Skin epidermis (tissue), 12 donors: ENCODE measurements around the gene AHCY.
A peak's percentile ranks its signal among the peaks of the same experiment; 100 is the strongest.
"Not testable (repeated sequence)": the region's sequence is repeated elsewhere in the genome, so short reads cannot be mapped to it uniquely, and the experiment has no call there.

ENCODE experiments used
- H3K27ac ChIP-seq, 21 experiments: fragments of 200-600 bp; sonication (generic) in 11 of 21; one replicate each; pipeline ENCODE4 v1.5.0; 2020; ENCODE audit warnings: mild to moderate bottlenecking in 3 of 21, inconsistent platforms in 2 of 21, moderate library complexity in 2 of 21
- H3K4me3 ChIP-seq, 7 experiments: fragments of 200-600 bp; sonication (generic) in 2 of 7; one replicate each; pipeline ENCODE4 v1.5.0; 2020; ENCODE audit warnings: inconsistent platforms in 2 of 7, mild to moderate bottlenecking in 2 of 7, moderate library complexity in 1 of 7

Gene AHCY

GRCh38 chr20:34263468-34263867 lies 39.7 kb downstream of the AHCY start:
- not testable (repeated sequence) for H3K4me3 ChIP-seq, H3K27ac ChIP-seq

- H3K27ac ChIP-seq = peak overlapping the region in 13 of 21 experiments; percentile 8 to 72 (median 51)
- no peak overlapping the region for H3K4me3 ChIP-seq
Measured at GRCh38 chr20:34262488-34263288, 40.5 kb downstream of the AHCY start.

- Histone ChIP-seq H3K27ac (no peak overlapping the region), H3K4me3 (no peak overlapping the region)
Measured at GRCh38 chr20:34260208-34260942, 42.8 kb downstream of the AHCY start.

GRCh38 chr20:34256629-34257124 lies 46.5 kb downstream of the AHCY start:
- Histone ChIP-seq H3K4me3 (no peak overlapping the region), H3K27ac (no peak overlapping the region)

GRCh38 chr20:34254979-34255378 lies 48.2 kb downstream of the AHCY start:
- no peak overlapping the region for H3K27ac ChIP-seq
- H3K4me3 ChIP-seq = no peak overlapping the region

- H3K4me3 ChIP-seq, H3K27ac ChIP-seq: not testable (repeated sequence)
Measured at GRCh38 chr20:34252431-34253086, 50.6 kb downstream of the AHCY start.

- Histone ChIP-seq H3K27ac (no peak overlapping the region), H3K4me3 (no peak overlapping the region)
Measured at GRCh38 chr20:34251619-34252018, 51.5 kb downstream of the AHCY start.

GRCh38 chr20:34250005-34250404 lies 53.1 kb downstream of the AHCY start:
- Histone ChIP-seq H3K4me3 (no peak overlapping the region), H3K27ac (no peak overlapping the region)

GRCh38 chr20:34249291-34249690 lies 53.9 kb downstream of the AHCY start:
- H3K4me3 ChIP-seq = no peak overlapping the region
- peak overlapping the region in 2 of 21 experiments; percentile 17 to 34 for H3K27ac ChIP-seq

- Histone ChIP-seq H3K27ac (no peak overlapping the region), H3K4me3 (no peak overlapping the region)
Measured at GRCh38 chr20:34246126-34246626, 57.0 kb downstream of the AHCY start.

- Histone ChIP-seq H3K4me3 (no peak overlapping the region), H3K27ac (no peak overlapping the region)
Measured at GRCh38 chr20:34243377-34243776, 59.8 kb downstream of the AHCY start.

GRCh38 chr20:34242879-34243278 lies 60.3 kb downstream of the AHCY start:
- Histone ChIP-seq H3K4me3 (no peak overlapping the region), H3K27ac (no peak overlapping the region)

GRCh38 chr20:34242015-34242414 lies 61.1 kb downstream of the AHCY start:
- not testable (repeated sequence) for H3K27ac ChIP-seq, H3K4me3 ChIP-seq

GRCh38 chr20:34240693-34241615 lies 62.2 kb downstream of the AHCY start, which contains the start of gene ASIP:
ASIP (plus strand) TSS chr20:34241423; CDS start chr20:34260375, 18,952 bp downstream.
- Histone ChIP-seq H3K4me3 (no peak within 1 kb of the TSS), H3K27ac (no peak within 1 kb of the TSS)

- H3K4me3 ChIP-seq = no peak overlapping the region
- no peak overlapping the region for H3K27ac ChIP-seq
Measured at GRCh38 chr20:34240121-34240520, 63.0 kb downstream of the AHCY start.

GRCh38 chr20:34237942-34238341 lies 65.2 kb downstream of the AHCY start:
- H3K4me3 ChIP-seq = no peak overlapping the region

GRCh38 chr20:34235875-34236274 lies 67.3 kb downstream of the AHCY start:
- Histone ChIP-seq H3K27ac (no peak overlapping the region), H3K4me3 (no peak overlapping the region)

More at GRCh38 chr20:34237942-34238341, 65.2 kb downstream of the AHCY start:
- H3K27ac ChIP-seq = no peak overlapping the region

- Histone ChIP-seq H3K27ac (no peak overlapping the region), H3K4me3 (no peak overlapping the region)
Measured at GRCh38 chr20:34233687-34234086, 69.5 kb downstream of the AHCY start.

GRCh38 chr20:34232494-34233087 lies 70.6 kb downstream of the AHCY start:
- no peak overlapping the region for H3K4me3 ChIP-seq
- H3K27ac ChIP-seq = no peak overlapping the region
